C4-2B (cell line): ENCODE data around the gene NPAS3.

ENCODE experiments used
- ZFX ChIP-seq: fragments of 450-650 bp; IDR thresholded peaks from 2 replicates; pipeline ENCODE4 v1.6.1; 2017
- TF ChIP-seq, protein P1 (sequence below): fragments of 450-650 bp; conservative IDR thresholded peaks from 2 replicates; pipeline ENCODE4 v1.5.1; 2017; ENCODE audit warnings: mild to moderate bottlenecking

DNA sequence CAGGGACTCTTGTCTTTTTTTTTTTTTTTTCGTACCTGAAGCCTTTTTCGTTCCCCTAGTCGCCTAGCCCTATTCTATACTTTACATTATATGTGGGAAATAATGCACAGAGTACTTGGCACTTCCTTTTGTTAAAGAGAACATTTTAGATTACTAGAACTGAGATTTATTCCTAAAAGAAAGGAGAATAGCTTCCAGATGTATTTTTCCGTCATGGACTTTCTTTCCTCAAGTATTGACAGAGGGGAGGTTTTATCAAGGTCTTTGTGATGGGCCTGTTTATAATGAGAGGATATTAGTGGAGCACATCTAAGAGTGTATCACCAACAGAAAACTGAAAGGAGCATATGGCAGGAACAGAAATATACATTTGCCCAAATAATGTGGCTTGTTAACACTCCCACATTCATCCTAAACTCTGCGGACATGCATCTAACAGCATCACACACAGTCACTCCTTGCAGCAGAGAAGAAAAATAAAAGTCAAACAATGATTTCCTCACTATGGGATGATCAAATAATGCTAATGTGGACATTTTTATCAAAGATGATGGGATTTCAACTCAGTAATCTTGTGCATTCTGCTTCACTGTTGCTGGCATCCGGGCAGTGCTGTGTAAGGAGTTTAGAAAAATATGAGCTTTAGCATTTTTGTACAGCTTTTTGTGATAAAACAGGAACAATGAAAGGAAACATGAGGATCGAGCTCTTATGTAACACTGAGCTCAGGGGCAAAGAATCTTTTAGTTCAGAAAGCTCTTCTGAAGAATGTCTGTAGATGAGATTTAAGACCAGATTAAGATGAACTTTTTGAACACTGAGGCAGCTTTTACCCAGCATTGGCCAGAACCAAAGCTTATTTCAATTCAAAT lies 829.1 kb downstream of the NPAS3 start:
- TF ChIP-seq, protein P1, sequence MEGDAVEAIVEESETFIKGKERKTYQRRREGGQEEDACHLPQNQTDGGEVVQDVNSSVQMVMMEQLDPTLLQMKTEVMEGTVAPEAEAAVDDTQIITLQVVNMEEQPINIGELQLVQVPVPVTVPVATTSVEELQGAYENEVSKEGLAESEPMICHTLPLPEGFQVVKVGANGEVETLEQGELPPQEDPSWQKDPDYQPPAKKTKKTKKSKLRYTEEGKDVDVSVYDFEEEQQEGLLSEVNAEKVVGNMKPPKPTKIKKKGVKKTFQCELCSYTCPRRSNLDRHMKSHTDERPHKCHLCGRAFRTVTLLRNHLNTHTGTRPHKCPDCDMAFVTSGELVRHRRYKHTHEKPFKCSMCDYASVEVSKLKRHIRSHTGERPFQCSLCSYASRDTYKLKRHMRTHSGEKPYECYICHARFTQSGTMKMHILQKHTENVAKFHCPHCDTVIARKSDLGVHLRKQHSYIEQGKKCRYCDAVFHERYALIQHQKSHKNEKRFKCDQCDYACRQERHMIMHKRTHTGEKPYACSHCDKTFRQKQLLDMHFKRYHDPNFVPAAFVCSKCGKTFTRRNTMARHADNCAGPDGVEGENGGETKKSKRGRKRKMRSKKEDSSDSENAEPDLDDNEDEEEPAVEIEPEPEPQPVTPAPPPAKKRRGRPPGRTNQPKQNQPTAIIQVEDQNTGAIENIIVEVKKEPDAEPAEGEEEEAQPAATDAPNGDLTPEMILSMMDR: no peak
- no peak for TF ChIP-seq ZFX
